A549 (cell line): ENCODE measurements around the gene LRRC36. TPM values are rescaled to one million over a fixed set of nuclear protein-coding genes. Genes with fewer than 3 reads are reported as not detected.

ENCODE experiments used
- ATAC-seq, 2 experiments: fragments of 200-7000 bp in 1 of 2; fragments of >200 bp in 1 of 2; cut with Nextera tagmentation in 1 of 2; cut with Tn5 transposase in 1 of 2; 3 replicates each; pipeline versions ENCODE4 v1.8.0 to v1.9.1; 2018 to 2020; ENCODE audit warnings: mild to moderate bottlenecking in 1 of 2, moderate library complexity in 1 of 2
- CTCF ChIA-PET: fragments of 300-600 bp; sonication (Branson Sonifier 250); formaldehyde crosslinking; extraction: SDS; loops from one replicate; lab custom pipeline; 2021; ENCODE audit warnings: antibody characterized with exemption, inconsistent platforms; lab: Yijun Ruan, JAX
- POLR2A ChIA-PET: fragments of 350-600 bp; formaldehyde crosslinking; extraction: SDS; loops from one replicate; lab custom pipeline; 2021; ENCODE audit warnings: antibody characterized with exemption, inconsistent platforms; lab: Yijun Ruan, JAX
- DNase-seq, 2 experiments: peaks; one replicate each; pipeline versions ENCODE4 v3.0.0 to v3.0.0-alpha.2; 2011 to 2016; ENCODE audit warnings: low read depth in 1 of 2, low spot score in 1 of 2
- FAIRE-seq: peaks from 2 replicates; lab custom pipeline; 2011; peaks lifted over from hg19 to GRCh38; lab: Jason Lieb, UNC
- H3K27ac ChIP-seq, 2 experiments: fragments of >200 bp; sonication (Bioruptor Twin); formaldehyde crosslinking; 3 replicates each; pipeline ENCODE4 v1.5.1; 2016 to 2017
- H3K4me1 ChIP-seq: fragments of >200 bp; sonication (Bioruptor Twin); formaldehyde crosslinking; 3 replicates; pipeline ENCODE4 v1.6.1; 2016
- H3K4me2 ChIP-seq: fragments of >200 bp; sonication (Bioruptor Twin); formaldehyde crosslinking; 3 replicates; pipeline ENCODE4 v1.6.1; 2016
- H3K4me3 ChIP-seq: fragments of >200 bp; sonication (Bioruptor Twin); formaldehyde crosslinking; 3 replicates; pipeline ENCODE4 v1.5.1; 2016
- H3K9me3 ChIP-seq: fragments of >200 bp; sonication (Bioruptor Twin); formaldehyde crosslinking; 3 replicates; pipeline ENCODE4 v1.6.1; 2016
- BCL3 ChIP-seq: fragments of >200 bp; sonication (Bioruptor Twin); formaldehyde crosslinking; IDR thresholded peaks from 3 replicates; pipeline ENCODE4 v1.6.1; 2016
- BHLHE40 ChIP-seq: IDR thresholded peaks from 2 replicates; pipeline ENCODE4 v1.6.1; 2012; ENCODE audit warnings: low read depth, low read length, inconsistent platforms
- CHD4 ChIP-seq: fragments of 200-600 bp; sonication (generic); IDR thresholded peaks from 2 replicates; pipeline ENCODE4 v1.6.1; 2016; ENCODE audit warnings: antibody characterized with exemption, mild to moderate bottlenecking, borderline replicate concordance
- EHMT2 ChIP-seq: fragments of 200-600 bp; sonication (generic); IDR thresholded peaks from 2 replicates; pipeline ENCODE4 v1.6.1; 2016; ENCODE audit warnings: antibody characterized with exemption, low read depth, mild to moderate bottlenecking, moderate library complexity
- ESRRA ChIP-seq: fragments of 150-350 bp; IDR thresholded peaks from 2 replicates; pipeline ENCODE4 v1.6.1; 2014; ENCODE audit warnings: mild to moderate bottlenecking, low read length, borderline replicate concordance
- FOSB ChIP-seq: fragments of 250-450 bp; sonication (Bioruptor Pico); IDR thresholded peaks from 2 replicates; pipeline ENCODE4 v1.5.0; 2020; ENCODE audit warnings: mild to moderate bottlenecking, moderate library complexity
- HOXB5 ChIP-seq: fragments of 250-450 bp; sonication (Bioruptor Pico); IDR thresholded peaks from 2 replicates; pipeline ENCODE4 v1.5.0; 2020; ENCODE audit warnings: mild to moderate bottlenecking, moderate library complexity
- JUNB ChIP-seq: fragments of >200 bp; sonication (Bioruptor Twin); formaldehyde crosslinking; IDR thresholded peaks from 2 replicates; pipeline ENCODE4 v1.6.1; 2016
- KDM1A ChIP-seq: fragments of 200-600 bp; sonication (generic); IDR thresholded peaks from 2 replicates; pipeline ENCODE4 v1.6.1; 2016; ENCODE audit warnings: low read depth, mild to moderate bottlenecking
- MAFK ChIP-seq: fragments of 450-650 bp; IDR thresholded peaks from 2 replicates; pipeline ENCODE4 v1.6.1; 2014; ENCODE audit not compliant: partially characterized antibody
- MAX ChIP-seq: IDR thresholded peaks from 2 replicates; pipeline ENCODE4 v1.6.1; 2012
- NFE2L2 ChIP-seq: fragments of 150-350 bp; conservative IDR thresholded peaks from 2 replicates; pipeline ENCODE4 v1.6.1; 2014; ENCODE audit warnings: low read length
- NR3C1 ChIP-seq: fragments of >200 bp; sonication (Bioruptor Twin); formaldehyde crosslinking; IDR thresholded peaks from 3 replicates; pipeline ENCODE4 v1.6.1; 2017
- PBX3 ChIP-seq: IDR thresholded peaks from 2 replicates; pipeline ENCODE4 v1.6.1; 2012
- POLR2AphosphoS2 ChIP-seq: conservative IDR thresholded peaks from 2 replicates; pipeline ENCODE4 v1.6.1; 2012; ENCODE audit warnings: low read length, improper control_type of control experiment, inconsistent platforms
- RCOR1 ChIP-seq: fragments of 150-350 bp; IDR thresholded peaks from 2 replicates; pipeline ENCODE4 v1.6.1; 2014; ENCODE audit warnings: antibody characterized with exemption, low read length, low read depth
- RFX5 ChIP-seq: fragments of 450-650 bp; IDR thresholded peaks from 2 replicates; pipeline ENCODE4 v1.7.1; 2014; ENCODE audit warnings: antibody characterized with exemption, mild to moderate bottlenecking, moderate library complexity
- RNF2 ChIP-seq: fragments of 200-600 bp; sonication (generic); IDR thresholded peaks from 2 replicates; pipeline ENCODE4 v1.6.1; 2016; ENCODE audit warnings: low read depth, mild to moderate bottlenecking, antibody characterized with exemption, moderate library complexity, borderline replicate concordance
- SMC3 ChIP-seq: fragments of >200 bp; sonication (Bioruptor Twin); formaldehyde crosslinking; IDR thresholded peaks from 3 replicates; pipeline ENCODE4 v1.6.1; 2018; ENCODE audit warnings: inconsistent platforms
- SREBF2 ChIP-seq: fragments of 450-650 bp; IDR thresholded peaks from 2 replicates; pipeline ENCODE4 v1.6.1; 2014; ENCODE audit warnings: mild to moderate bottlenecking, moderate library complexity
- ZC3H11A ChIP-seq: fragments of 450-650 bp; IDR thresholded peaks from 2 replicates; pipeline ENCODE4 v1.6.1; 2014; ENCODE audit warnings: antibody characterized with exemption, mild to moderate bottlenecking
- WGBS: methylation state at CpG from one replicate; pipeline ENCODE4 v1.1.6; 2017; ENCODE audit errors: missing lambda C conversion rate; 5-methylcytosine and 5-hydroxymethylcytosine counted together
- polyA plus RNA-seq, 4 experiments: library from polyadenylated mRNA; depleted of rRNA in 3 of 4; stranded (reverse); fragments of >200 nt; fragmentation: RNase III in 1 of 4; extraction: RNeasy Plus Mini Kit Qiagen cat#74134 plus additional on column Dnase treatment in 1 of 4; gene quantifications; 2 replicates in 3 of 4; 3 replicates in 1 of 4; pipeline ENCODE4 v1.2.3, GENCODE V29; 2011 to 2017

The LRRC36 gene
- polyA plus RNA-seq, 2 of the 4 experiments (the other 2 are of a cell fraction) = 0.48 to 0.57 TPM

- Histone ChIP-seq H3K27ac (no peak overlapping the region), H3K4me3 (no peak overlapping the region), H3K9me3 (no peaks in the 10 kb centered on the region), H3K4me2 (no peak overlapping the region), H3K4me1 (no peaks in the 10 kb centered on the region; the same call in 1 of the 3 replicates)
- ChIA-PET POLR2A (no interaction called here), CTCF (interaction anchor here (0.8 to 2.5 kb wide), 7 partner anchors 9 to 77 kb away, joined by 3 to 10 read pairs (median 4); partner anchors contain the start of genes KCTD19 and LRRC36)
- FAIRE-seq (no peak), ATAC-seq (no peak), DNase-seq (no peak)
- no peak for TF ChIP-seq RNF2
- no peak for TF ChIP-seq EHMT2
- TF ChIP-seq NR3C1 = no peak
- TF ChIP-seq NFE2L2 = no peak
- TF ChIP-seq POLR2AphosphoS2 = no peak
- no peak for TF ChIP-seq BCL3
- TF ChIP-seq JUNB = no peak
- TF ChIP-seq PBX3 = no peak
- no peak for TF ChIP-seq HOXB5 (CRISPR knock-in tag)
- TF ChIP-seq ESRRA = no peak
- no peak for TF ChIP-seq RFX5
- no peak for TF ChIP-seq KDM1A
- no peak for TF ChIP-seq MAFK
- TF ChIP-seq MAX = no peak
- no peak for TF ChIP-seq SREBF2
- TF ChIP-seq RCOR1 = no peak
- no peak for TF ChIP-seq BHLHE40
- WGBS = 89% methylated on average over 2 of the region's 2 CpGs
Measured at GRCh38 chr16:67388591-67388990, 62.0 kb downstream of the LRRC36 start.

GRCh38 chr16:67389911-67390815, 63.5 kb downstream of the LRRC36 start:
- no peak overlapping the region for H3K4me3 ChIP-seq
- H3K4me1 ChIP-seq = no peaks in the 10 kb centered on the region; the same call in 1 of the 3 replicates
- no peaks in the 10 kb centered on the region for H3K9me3 ChIP-seq
- ChIA-PET CTCF (interaction anchor here (0.6 to 2.5 kb wide), 13 partner anchors 9 to 141 kb away, joined by 3 to 11 read pairs (median 4); partner anchors contain the start of genes KCTD19, LRRC36, SLC9A5 and ZDHHC1), POLR2A (no interaction called here)
- WGBS = 87% methylated on average over 27 of the region's 27 CpGs
- ATAC-seq (no peak), DNase-seq (no peak), FAIRE-seq (no peak)
- no peak overlapping the region for H3K4me2 ChIP-seq
- TF ChIP-seq BHLHE40 = no peak
- TF ChIP-seq RCOR1 = no peak
- TF ChIP-seq FOSB = no peak
- TF ChIP-seq ESRRA = no peak
- TF ChIP-seq SMC3 = no peak
- no peak for TF ChIP-seq ZC3H11A
- TF ChIP-seq CHD4 = no peak
- no peak overlapping the region for H3K27ac ChIP-seq
